HEK293 (cell line): ENCODE measurements around the gene CBFA2T2.
A peak's percentile ranks its signal among the peaks of the same experiment; 100 is the strongest.

Experiments used
- CTCF ChIA-PET: fragments of 350-600 bp; formaldehyde crosslinking; extraction: SDS; loops from one replicate; lab custom pipeline; 2021; ENCODE audit warnings: antibody characterized with exemption; lab: Yijun Ruan, JAX
- POLR2A ChIA-PET: fragments of 300-600 bp; formaldehyde crosslinking; extraction: SDS; loops from one replicate; lab custom pipeline; 2020; ENCODE audit warnings: antibody characterized with exemption, inconsistent platforms; lab: Yijun Ruan, JAX
- H3K27ac ChIP-seq: fragments of 200-500 bp; sonication (Bioruptor generic); 2 replicates; pipeline ENCODE4 v1.5.1; 2014; ENCODE audit warnings: low read depth, low read length, control low read depth, inconsistent platforms; ENCODE audit errors: extremely low read depth
- H3K36me3 ChIP-seq, 2 experiments: fragments of 200-500 bp in 1 of 2; sonication (Bioruptor generic) in 1 of 2; 1 replicate in 1 of 2; 2 replicates in 1 of 2; pipeline ENCODE4 v1.5.1; 2014 to 2017; ENCODE audit warnings: inconsistent platforms in 2 of 2, low read length in 2 of 2; ENCODE audit not compliant: control insufficient read depth in 2 of 2, insufficient read depth in 1 of 2
- H3K4me1 ChIP-seq: fragments of 200-500 bp; sonication (Bioruptor generic); 2 replicates; pipeline ENCODE4 v1.5.1; 2014; ENCODE audit warnings: mild to moderate bottlenecking, low read length, inconsistent platforms; ENCODE audit not compliant: control insufficient read depth, insufficient read depth
- H3K4me3 ChIP-seq: 2 replicates; pipeline ENCODE4 v1.5.1; 2011; ENCODE audit warnings: low read depth, mild to moderate bottlenecking, control low read depth, low read length, moderate library complexity
- H3K9me3 ChIP-seq: fragments of 200-500 bp; sonication (Bioruptor generic); 2 replicates; pipeline ENCODE4 v1.5.1; 2014; ENCODE audit warnings: low read depth, low read length, inconsistent platforms; ENCODE audit not compliant: control insufficient read depth, insufficient read depth
- EGR2 ChIP-seq: fragments of 450-650 bp; formaldehyde crosslinking; IDR thresholded peaks from 2 replicates; pipeline ENCODE4 v1.5.1; 2016; ENCODE audit warnings: low read depth, missing biosample characterization, missing genetic modification characterization
- KLF10 ChIP-seq: fragments of 450-650 bp; IDR thresholded peaks from 2 replicates; pipeline ENCODE4 v1.5.1; 2018; ENCODE audit warnings: missing biosample characterization, mild to moderate bottlenecking, missing genetic modification characterization
- PRDM10 ChIP-seq: fragments of 450-650 bp; formaldehyde crosslinking; IDR thresholded peaks from 2 replicates; pipeline ENCODE4 v1.5.1; 2016; ENCODE audit warnings: missing biosample characterization, missing genetic modification characterization
- REST ChIP-seq: fragments of 450-650 bp; formaldehyde crosslinking; IDR thresholded peaks from 2 replicates; pipeline ENCODE4 v1.5.1; 2016; ENCODE audit warnings: missing biosample characterization, missing genetic modification characterization
- SALL2 ChIP-seq: fragments of 450-650 bp; formaldehyde crosslinking; IDR thresholded peaks from 2 replicates; pipeline ENCODE4 v1.5.0; 2017; ENCODE audit warnings: missing biosample characterization, mild to moderate bottlenecking, missing genetic modification characterization, borderline replicate concordance
- YY1 ChIP-seq: fragments of 450-650 bp; formaldehyde crosslinking; IDR thresholded peaks from 2 replicates; pipeline ENCODE4 v1.5.1; 2018; ENCODE audit warnings: missing biosample characterization, missing genetic modification characterization
- ZBTB7A ChIP-seq: fragments of 450-650 bp; formaldehyde crosslinking; IDR thresholded peaks from 2 replicates; pipeline ENCODE4 v1.5.1; 2016; ENCODE audit warnings: low read depth, missing biosample characterization, missing genetic modification characterization
- ZBTB8A ChIP-seq: fragments of 450-650 bp; formaldehyde crosslinking; IDR thresholded peaks from 2 replicates; pipeline ENCODE4 v1.5.1; 2016; ENCODE audit warnings: missing biosample characterization, missing genetic modification characterization
- ZFP37 ChIP-seq: fragments of 450-650 bp; formaldehyde crosslinking; IDR thresholded peaks from 2 replicates; pipeline ENCODE4 v1.5.1; 2016; ENCODE audit warnings: missing biosample characterization, missing genetic modification characterization
- ZNF138 ChIP-seq: fragments of 450-650 bp; formaldehyde crosslinking; IDR thresholded peaks from 2 replicates; pipeline ENCODE4 v1.5.1; 2016; ENCODE audit warnings: missing biosample characterization, missing genetic modification characterization, borderline replicate concordance
- ZNF155 ChIP-seq: fragments of 450-650 bp; formaldehyde crosslinking; IDR thresholded peaks from 2 replicates; pipeline ENCODE4 v1.5.1; 2016; ENCODE audit warnings: missing biosample characterization, missing genetic modification characterization
- ZNF266 ChIP-seq: fragments of 450-650 bp; formaldehyde crosslinking; IDR thresholded peaks from 2 replicates; pipeline ENCODE4 v1.5.1; 2016; ENCODE audit warnings: missing biosample characterization, missing genetic modification characterization, low read depth
- ZNF280C ChIP-seq: fragments of 450-650 bp; formaldehyde crosslinking; IDR thresholded peaks from 2 replicates; pipeline ENCODE4 v1.5.1; 2016; ENCODE audit warnings: missing biosample characterization, missing genetic modification characterization
- ZNF391 ChIP-seq: fragments of 450-650 bp; formaldehyde crosslinking; IDR thresholded peaks from 2 replicates; pipeline ENCODE4 v1.5.1; 2016; ENCODE audit warnings: low read depth, missing biosample characterization, missing genetic modification characterization, borderline replicate concordance
- ZNF394 ChIP-seq: fragments of 450-650 bp; formaldehyde crosslinking; IDR thresholded peaks from 2 replicates; pipeline ENCODE4 v1.5.1; 2016; ENCODE audit warnings: missing biosample characterization, missing genetic modification characterization, mild to moderate bottlenecking, moderate library complexity, borderline replicate concordance
- ZNF433 ChIP-seq: fragments of 450-650 bp; formaldehyde crosslinking; IDR thresholded peaks from 2 replicates; pipeline ENCODE4 v1.5.1; 2016; ENCODE audit warnings: missing biosample characterization, missing genetic modification characterization, low read depth
- ZNF473 ChIP-seq: fragments of 450-650 bp; formaldehyde crosslinking; IDR thresholded peaks from 2 replicates; pipeline ENCODE4 v1.5.1; 2017; ENCODE audit warnings: missing biosample characterization, missing genetic modification characterization
- ZNF549 ChIP-seq: fragments of 450-650 bp; IDR thresholded peaks from 2 replicates; pipeline ENCODE4 v1.5.1; 2018; ENCODE audit warnings: missing biosample characterization, missing genetic modification characterization, mild to moderate bottlenecking, inconsistent platforms, moderate library complexity
- ZNF571 ChIP-seq: fragments of 450-650 bp; formaldehyde crosslinking; IDR thresholded peaks from 2 replicates; pipeline ENCODE4 v1.5.0; 2017; ENCODE audit warnings: missing biosample characterization, missing genetic modification characterization
- ZNF626 ChIP-seq: fragments of 450-650 bp; sonication (Bioruptor Pico); formaldehyde crosslinking; IDR thresholded peaks from 2 replicates; pipeline ENCODE4 v1.5.1; 2018; ENCODE audit warnings: missing biosample characterization, missing genetic modification characterization, inconsistent platforms
- ZNF664 ChIP-seq: fragments of 450-650 bp; formaldehyde crosslinking; IDR thresholded peaks from 2 replicates; pipeline ENCODE4 v1.5.1; 2016; ENCODE audit warnings: missing biosample characterization, missing genetic modification characterization
- ZNF791 ChIP-seq: fragments of 450-650 bp; formaldehyde crosslinking; IDR thresholded peaks from 2 replicates; pipeline ENCODE4 v1.5.1; 2016; ENCODE audit warnings: missing biosample characterization, missing genetic modification characterization
- ZSCAN5A ChIP-seq: fragments of 450-650 bp; formaldehyde crosslinking; IDR thresholded peaks from 2 replicates; pipeline ENCODE4 v1.5.1; 2016; ENCODE audit warnings: missing biosample characterization, missing genetic modification characterization
- ZXDB ChIP-seq: fragments of 450-650 bp; formaldehyde crosslinking; IDR thresholded peaks from 2 replicates; pipeline ENCODE4 v1.5.1; 2016; ENCODE audit warnings: missing biosample characterization, missing genetic modification characterization

Gene CBFA2T2

GRCh38 chr20:33681728-33682353 is 191.9 kb downstream of the CBFA2T2 start (continued):
- TF ChIP-seq REST (no peak), ZNF791 (tag by site-specific recombination) (no peak), ZNF549 (tag by site-specific recombination) (no peak), ZBTB8A (no peak), ZNF433 (tag by site-specific recombination) (no peak), ZNF664 (tag by site-specific recombination) (no peak), PRDM10 (tag by site-specific recombination) (peak; percentile 95), ZNF571 (tag by site-specific recombination) (no peak), EGR2 (tag by site-specific recombination) (peak; percentile 65), YY1 (tag by site-specific recombination) (no peak), ZNF626 (tag by site-specific recombination) (no peak), ZNF155 (tag by site-specific recombination) (no peak), ZNF394 (tag by site-specific recombination) (no peak), ZBTB7A (tag by site-specific recombination) (no peak)

- ChIA-PET CTCF (interaction anchor here (0.6 to 1.3 kb wide), 4 partner anchors 18 to 31 kb away, joined by 3 to 4 read pairs (median 4); partner anchors contain the start of genes ACTL10 and C20orf144), POLR2A (interaction anchor here (0.8 to 3.3 kb wide), 8 partner anchors 9 to 47 kb away, joined by 3 to 10 read pairs (median 5); partner anchors contain the start of genes ACTL10, PXMP4 and ZNF341)
- H3K4me1 ChIP-seq: peaks cover 9% of the 10 kb centered on the region
- H3K4me3 ChIP-seq: peak overlapping the region; percentile 62
- no peaks in the 10 kb centered on the region for H3K9me3 ChIP-seq
- H3K36me3 ChIP-seq: peaks cover 0 to 45% of the 10 kb centered on the region in 2 experiments; a peak in 1 of 3 replicates
- H3K27ac ChIP-seq: peak overlapping the region; percentile 95; the same call in 1 of the 2 replicates
- TF ChIP-seq ZNF664 (tag by site-specific recombination): peak; percentile 83
- no peak for TF ChIP-seq ZXDB
- no peak for TF ChIP-seq ZNF280C
- TF ChIP-seq ZFP37 (tag by site-specific recombination): no peak
- no peak for TF ChIP-seq ZNF473
- no peak for TF ChIP-seq KLF10 (tag by site-specific recombination)
- no peak for TF ChIP-seq ZNF138 (tag by site-specific recombination)
- TF ChIP-seq SALL2: no peak
- no peak for TF ChIP-seq ZNF266 (tag by site-specific recombination)
- peak; percentile 89 for TF ChIP-seq EGR2 (tag by site-specific recombination)
- TF ChIP-seq ZSCAN5A (tag by site-specific recombination): no peak
- TF ChIP-seq ZNF549 (tag by site-specific recombination): no peak
- TF ChIP-seq ZNF391 (tag by site-specific recombination): no peak
Observed at GRCh38 chr20:33684533-33685327, 194.8 kb downstream of the CBFA2T2 start.
